Heart right ventricle (tissue), 16 donors: ENCODE measurements around the gene PRR9. TPM values are rescaled to one million over a fixed set of nuclear protein-coding genes. Genes with fewer than 3 reads are reported as not detected.

Experiments
- ATAC-seq, 8 donors: fragments of 200-7000 bp; cut with Tn5 transposase; one replicate each; pipeline ENCODE4 v1.9.1; 2020; ENCODE audit warnings: mild to moderate bottlenecking in 8 of 8, moderate library complexity in 8 of 8, moderate number of reproducible peaks in 1 of 8
- DNase-seq, 2 donors: peaks; one replicate each; pipeline ENCODE4 v3.0.0-alpha.2; 2020
- H3K27ac ChIP-seq, 10 donors: fragments of 200-600 bp; sonication (generic) in 2 of 10; one replicate each; pipeline versions ENCODE4 v1.5.0 to v1.8.0; 2020 to 2022; ENCODE audit warnings: mild to moderate bottlenecking in 3 of 10
- H3K27me3 ChIP-seq, 7 donors: fragments of 200-600 bp; one replicate each; pipeline ENCODE4 v1.8.0; 2021 to 2022; ENCODE audit warnings: mild to moderate bottlenecking in 2 of 7
- H3K36me3 ChIP-seq, 9 donors: fragments of 200-600 bp; sonication (generic) in 1 of 9; one replicate each; pipeline versions ENCODE4 v1.5.0 to v1.8.0; 2020 to 2022; ENCODE audit warnings: mild to moderate bottlenecking in 2 of 9
- H3K4me1 ChIP-seq, 9 donors: fragments of 200-600 bp; sonication (generic) in 1 of 9; one replicate each; pipeline versions ENCODE4 v1.5.0 to v1.8.0; 2020 to 2022; ENCODE audit warnings: mild to moderate bottlenecking in 4 of 9
- H3K4me3 ChIP-seq, 10 donors: fragments of 200-600 bp; sonication (generic) in 2 of 10; one replicate each; pipeline versions ENCODE4 v1.5.0 to v1.8.0; 2020 to 2022; ENCODE audit warnings: mild to moderate bottlenecking in 7 of 10, moderate library complexity in 2 of 10
- H3K9me3 ChIP-seq, 11 donors: fragments of 200-600 bp in 10 of 11; sonication (generic) in 2 of 11; one replicate each; pipeline versions ENCODE4 v1.5.0 to v1.8.0; 2013 to 2022; ENCODE audit warnings: mild to moderate bottlenecking in 2 of 11, control low read depth in 1 of 11, moderate library complexity in 1 of 11
- WGBS, 2 donors: extraction: QIAGEN DNeasy Blood & Tissue Kit; methylation state at CpG; one replicate each; pipeline ENCODE4 v1.1.7; 2013; ENCODE audit warnings: inconsistent platforms in 1 of 2; 5-methylcytosine and 5-hydroxymethylcytosine counted together
- intact Hi-C, 10 donors: fragments of 100-400 bp; cut with DNase I; formaldehyde crosslinking; loops; one replicate each; pipeline versions ENCODE4 v1.11.1 to v1.14.2; 2022
- polyA plus RNA-seq, 2 donors: library from polyadenylated mRNA; stranded (reverse); fragments of 200-250 nt; gene quantifications; one replicate each; pipeline ENCODE4 v1.2.3, GENCODE V29; 2013
- total RNA-seq, 10 donors: library from RNA; stranded (reverse); fragmentation: NEBNext Ultra II Directional in 3 of 10; extraction: Animal tissue kit (Norgen Biotek cat#: 25700) in 3 of 10; gene quantifications; one replicate each; pipeline versions ENCODE4 v1.2.1 to v1.2.4, GENCODE V29; 2021 to 2023
- TF ChIP-seq, protein P1 (sequence below), 9 donors: fragments of 200-600 bp; sonication (generic) in 2 of 9; IDR thresholded peaks; one replicate each; pipeline versions ENCODE4 v1.5.0 to v1.8.0; 2021 to 2022; ENCODE audit warnings: antibody characterized with exemption in 9 of 9, mild to moderate bottlenecking in 5 of 9, moderate library complexity in 1 of 9
- donor health status: Arrhythmogenic right ventricular cardiomyopathy.
- donor health status: ischemic (EF 13 %, LVEDD 7.1; RV severe dilation, severe dysfunction).
- donor health status: healthy with polysubstance abuse.
- donor health status: DM: no; HTN: yes; CAD: no.
- donor health status: DM: no; HTN: no; CAD: no.
- donor health status: ischemic (EF 25% LVEDD 6.9; RV normal size, moderate dysfunction).
- donor health status: ischemic (EF 25% LVEDD 5.7; RV mildly dilated, moderate dysfunction).
- donor health status: healthy.
- donor health status: DM: yes; HTN: yes; CAD: no.
- donor health status: Ischemic cardiomyopathy.
- donor health status: ischemic (EF 35%, LVEDD 5.7; RV mildly dilated, moderate dysfunction).
- donor health status: nonischemic (EF 11% LVEDD 7.7; RV severe dilation, severe dysfunction).
- donor health status: DM: yes; HTN: yes; CAD: no.
- donor health status: PGD.
- donor health status: ischemic (EF 29% LVEDD 5.4; RV normal size, mild dysfunction).
- donor health status: nonischemic (EF 23%, LVEDD 6.1; RV moderate dilation, normal function).

PRR9 gene
- total and polyA plus RNA-seq, 12 donors, result not detected

DNA sequence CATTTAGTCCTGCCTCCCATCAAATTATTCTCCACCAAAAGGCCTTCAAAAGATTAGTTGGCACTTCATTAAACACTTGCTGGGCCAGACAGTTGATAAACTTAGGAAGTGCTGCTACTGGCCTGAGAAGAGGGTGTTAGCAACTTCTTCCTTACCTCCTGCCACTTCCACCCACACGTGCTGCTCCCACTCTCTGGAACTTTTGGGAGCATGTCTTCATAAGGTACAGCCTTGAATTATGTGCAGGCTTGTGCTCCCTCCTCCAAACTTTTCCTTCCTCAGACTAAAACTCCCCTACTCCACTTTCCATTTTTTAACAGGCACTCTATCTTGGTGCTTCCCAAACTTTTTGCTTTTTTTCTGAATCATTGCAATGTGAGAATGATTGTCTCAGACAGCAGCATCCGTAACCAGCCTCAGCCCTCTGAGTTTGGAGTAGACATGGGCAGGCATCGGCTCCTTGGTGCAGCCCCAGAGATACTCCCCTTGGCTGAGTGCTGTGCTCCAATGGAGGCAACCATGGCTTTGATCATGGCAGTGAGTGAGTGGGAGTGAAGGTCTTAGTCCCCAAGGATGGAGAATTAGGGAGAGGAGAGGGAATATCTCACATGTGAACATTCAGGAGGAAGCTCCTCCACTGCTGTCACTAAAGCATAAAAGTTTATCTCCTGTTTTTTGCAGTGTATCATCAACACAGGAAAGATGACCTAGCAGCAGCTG is 22.9 kb upstream of the PRR9 start:
- H3K36me3 ChIP-seq, result no peaks in the 10 kb centered on the region
- no peaks in the 10 kb centered on the region for H3K9me3 ChIP-seq
- 44 to 47% methylated on average over 3 of the region's 3 CpGs for WGBS, 2 donors
- DNase-seq (no peak), ATAC-seq (no peak)
- TF ChIP-seq, protein P1, sequence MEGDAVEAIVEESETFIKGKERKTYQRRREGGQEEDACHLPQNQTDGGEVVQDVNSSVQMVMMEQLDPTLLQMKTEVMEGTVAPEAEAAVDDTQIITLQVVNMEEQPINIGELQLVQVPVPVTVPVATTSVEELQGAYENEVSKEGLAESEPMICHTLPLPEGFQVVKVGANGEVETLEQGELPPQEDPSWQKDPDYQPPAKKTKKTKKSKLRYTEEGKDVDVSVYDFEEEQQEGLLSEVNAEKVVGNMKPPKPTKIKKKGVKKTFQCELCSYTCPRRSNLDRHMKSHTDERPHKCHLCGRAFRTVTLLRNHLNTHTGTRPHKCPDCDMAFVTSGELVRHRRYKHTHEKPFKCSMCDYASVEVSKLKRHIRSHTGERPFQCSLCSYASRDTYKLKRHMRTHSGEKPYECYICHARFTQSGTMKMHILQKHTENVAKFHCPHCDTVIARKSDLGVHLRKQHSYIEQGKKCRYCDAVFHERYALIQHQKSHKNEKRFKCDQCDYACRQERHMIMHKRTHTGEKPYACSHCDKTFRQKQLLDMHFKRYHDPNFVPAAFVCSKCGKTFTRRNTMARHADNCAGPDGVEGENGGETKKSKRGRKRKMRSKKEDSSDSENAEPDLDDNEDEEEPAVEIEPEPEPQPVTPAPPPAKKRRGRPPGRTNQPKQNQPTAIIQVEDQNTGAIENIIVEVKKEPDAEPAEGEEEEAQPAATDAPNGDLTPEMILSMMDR (IDR thresholded peaks at IDR 0.05), result no peak
- H3K27me3 ChIP-seq, result peaks cover 0 to 57% (median 11%) of the 10 kb centered on the region in 7 donors
- no peak overlapping the region for H3K27ac ChIP-seq
- H3K4me3 ChIP-seq, result no peak overlapping the region
- intact Hi-C loops, result no loop called here
- no peaks in the 10 kb centered on the region for H3K4me1 ChIP-seq

DNA sequence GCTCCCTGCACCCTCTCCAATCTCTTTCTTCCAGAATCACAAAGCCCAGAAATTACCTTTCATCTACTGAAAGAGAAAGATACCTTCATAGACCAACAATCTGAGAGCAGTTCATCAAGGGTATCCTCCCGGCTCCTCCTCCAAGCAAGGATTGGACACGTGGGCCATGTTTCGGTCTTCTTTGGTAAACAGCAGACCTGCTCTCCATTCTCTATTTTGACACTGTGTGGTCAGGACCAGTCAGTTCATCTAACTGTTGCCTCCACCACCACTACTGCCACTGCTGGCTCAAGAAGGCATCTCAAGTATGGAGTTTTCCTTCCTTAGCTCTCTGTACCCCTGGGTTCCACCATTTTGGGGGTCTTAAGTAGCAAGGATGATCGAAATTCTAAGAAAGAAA is 22.2 kb upstream of the PRR9 start:
- DNase-seq (no peak), ATAC-seq (no peak)
- H3K36me3 ChIP-seq, result no peaks in the 10 kb centered on the region
- no peaks in the 10 kb centered on the region for H3K9me3 ChIP-seq
- peaks cover 0 to 57% (median 9%) of the 10 kb centered on the region in 7 donors for H3K27me3 ChIP-seq
- no peak overlapping the region for H3K4me3 ChIP-seq
- H3K27ac ChIP-seq, result no peak overlapping the region
- 79% methylated on average over 4 of the region's 4 CpGs for WGBS, 2 donors
- TF ChIP-seq, protein P1 (IDR thresholded peaks at IDR 0.05), result no peak
- H3K4me1 ChIP-seq, result no peaks in the 10 kb centered on the region
- intact Hi-C loops, result no loop called here

DNA sequence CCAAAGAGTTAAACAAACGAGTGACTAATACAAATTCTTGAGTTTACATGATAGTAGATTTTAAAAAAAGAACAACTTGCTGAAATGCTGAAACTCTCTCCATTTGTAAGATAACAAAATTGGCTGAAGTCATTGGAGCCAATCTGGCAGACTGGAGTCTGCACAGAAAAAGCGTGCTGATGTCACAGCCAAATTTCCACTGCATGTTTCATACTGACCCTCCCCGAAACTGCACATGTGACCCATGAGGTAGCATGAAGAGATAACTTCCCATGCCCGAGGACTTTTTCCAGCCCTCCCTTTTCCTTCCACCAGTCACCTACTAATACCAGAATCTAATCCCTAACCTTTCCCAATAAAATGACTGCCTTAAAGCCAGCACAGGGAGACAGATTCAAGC is 15.4 kb upstream of the PRR9 start:
- no peak for DNase-seq

DNA sequence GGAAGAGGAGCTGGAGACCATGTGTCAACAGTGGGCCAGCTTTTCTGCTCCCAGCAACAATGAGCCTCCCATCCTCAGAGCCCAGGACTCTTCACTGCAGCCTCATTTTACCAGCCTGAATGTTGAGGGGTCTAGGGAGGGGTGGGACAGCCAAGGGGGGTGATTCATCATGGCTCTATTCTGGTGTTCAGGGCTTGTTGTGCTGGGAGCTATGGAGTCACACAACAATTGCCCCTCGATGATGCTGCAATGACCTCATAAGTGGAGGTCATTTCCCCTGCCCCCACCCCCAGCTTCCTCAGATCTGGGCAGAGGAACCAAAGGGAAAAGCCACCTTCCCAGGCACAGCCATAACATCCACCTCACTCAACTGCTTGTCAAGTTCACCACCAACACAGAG is 14.3 kb upstream of the PRR9 start, which contains the start of gene LELP1:
LELP1 (plus strand) TSS at position 301 of the 400 bp plus-strand sequence. CDS start 1,278 bp downstream, outside the sequence.
- intact Hi-C loops, result no loop called here
- H3K36me3 ChIP-seq, result no peaks in the 10 kb centered on the region
- no peaks in the 10 kb centered on the region for H3K4me1 ChIP-seq
- WGBS, 2 donors, result 37 to 86% methylated on average over 1 of the region's 1 CpG
- peaks cover 0 to 38% (median 9%) of the 10 kb centered on the region in 7 donors for H3K27me3 ChIP-seq
- H3K27ac ChIP-seq, result no peak within 1 kb of the TSS
- no peaks in the 10 kb centered on the region for H3K9me3 ChIP-seq
- TF ChIP-seq, protein P1 (IDR thresholded peaks at IDR 0.05), result no peak
- ATAC-seq (no peak), DNase-seq (no peak)
- no peak within 1 kb of the TSS for H3K4me3 ChIP-seq

More for the DNA sequence above, 15.4 kb upstream of the PRR9 start:
- no peak for ATAC-seq
- Histone ChIP-seq H3K4me3 (no peak overlapping the region), H3K9me3 (no peaks in the 10 kb centered on the region), H3K27me3 (peaks cover 0 to 36% (median 7%) of the 10 kb centered on the region in 7 donors), H3K27ac (no peak overlapping the region), H3K4me1 (no peaks in the 10 kb centered on the region), H3K36me3 (no peaks in the 10 kb centered on the region)
- 48 to 55% methylated on average over 4 of the region's 4 CpGs for WGBS, 2 donors
- intact Hi-C loops, result no loop called here
- TF ChIP-seq, protein P1 (IDR thresholded peaks at IDR 0.05), result no peak
